HG03175 (cell line): ENCODE data around the gene HOXA4.

Experiments
- ATAC-seq: cut with Tn5 transposase; IDR thresholded peaks from one replicate; pipeline ENCODE4 v1.9.1; 2021; ENCODE audit warnings: mild to moderate bottlenecking, moderate library complexity; ENCODE audit not compliant: unreplicated experiment

HOXA4 gene

GRCh38 chr7:27106901-27107240 lies 23.7 kb downstream of the HOXA4 start:
- no peak for ATAC-seq

GRCh38 chr7:27106181-27106900 lies 24.2 kb downstream of the HOXA4 start:
- no peak for ATAC-seq

- no peak for ATAC-seq
Observed at GRCh38 chr7:27105301-27106031, 25.1 kb downstream of the HOXA4 start.

- ATAC-seq = no peak
Observed at GRCh38 chr7:27104341-27105058, 26.1 kb downstream of the HOXA4 start.

- ATAC-seq = no peak
Observed at GRCh38 chr7:27103489-27104226, 26.9 kb downstream of the HOXA4 start.

DNA sequence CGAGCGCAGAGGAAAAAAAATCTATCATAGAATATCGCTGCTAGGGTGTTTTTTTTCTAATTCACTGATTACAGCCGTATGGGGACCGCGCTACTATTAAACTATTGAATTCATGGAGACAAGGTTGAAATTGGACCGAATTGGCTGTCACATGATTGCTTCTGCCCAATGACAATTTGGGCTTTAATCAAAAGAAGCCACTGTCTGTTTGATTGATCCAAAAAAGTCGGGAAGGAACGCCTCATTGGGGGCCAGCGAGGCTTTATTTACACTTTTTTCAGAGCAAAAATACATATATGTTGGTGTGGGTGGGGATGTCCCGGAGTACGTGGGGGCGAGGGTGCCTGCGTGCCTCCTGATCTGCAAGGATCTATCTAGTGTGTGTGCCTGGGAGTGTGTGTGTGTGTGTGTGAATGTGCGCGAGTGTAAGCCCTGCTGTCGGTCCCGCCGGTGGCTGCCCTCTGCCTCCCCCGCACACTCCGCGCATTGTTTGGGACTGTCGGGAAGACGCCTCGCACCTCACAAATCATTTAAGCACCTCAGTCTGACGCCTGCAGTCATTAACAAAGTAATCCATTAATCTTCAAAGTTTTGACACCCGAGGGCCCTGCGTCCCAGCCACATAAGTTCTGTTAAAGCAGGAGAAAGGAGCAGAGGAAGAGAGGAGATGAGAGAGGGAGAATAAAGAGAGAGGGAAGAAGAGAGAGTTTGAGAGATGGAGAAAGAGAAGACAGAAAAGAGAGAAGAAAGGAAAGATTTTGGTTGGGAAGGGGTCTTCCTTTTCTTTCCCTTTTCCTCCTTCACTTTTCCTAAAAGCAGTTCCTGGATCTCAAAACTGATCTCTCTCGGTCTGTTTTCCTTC lies 27.7 kb downstream of the HOXA4 start, which contains the start of gene HOXA2:
TSS of gene HOXA2 (minus strand) at position 103 of the 862 bp plus-strand sequence. CDS start 183 bp downstream, outside the sequence.
- no peak for ATAC-seq

DNA sequence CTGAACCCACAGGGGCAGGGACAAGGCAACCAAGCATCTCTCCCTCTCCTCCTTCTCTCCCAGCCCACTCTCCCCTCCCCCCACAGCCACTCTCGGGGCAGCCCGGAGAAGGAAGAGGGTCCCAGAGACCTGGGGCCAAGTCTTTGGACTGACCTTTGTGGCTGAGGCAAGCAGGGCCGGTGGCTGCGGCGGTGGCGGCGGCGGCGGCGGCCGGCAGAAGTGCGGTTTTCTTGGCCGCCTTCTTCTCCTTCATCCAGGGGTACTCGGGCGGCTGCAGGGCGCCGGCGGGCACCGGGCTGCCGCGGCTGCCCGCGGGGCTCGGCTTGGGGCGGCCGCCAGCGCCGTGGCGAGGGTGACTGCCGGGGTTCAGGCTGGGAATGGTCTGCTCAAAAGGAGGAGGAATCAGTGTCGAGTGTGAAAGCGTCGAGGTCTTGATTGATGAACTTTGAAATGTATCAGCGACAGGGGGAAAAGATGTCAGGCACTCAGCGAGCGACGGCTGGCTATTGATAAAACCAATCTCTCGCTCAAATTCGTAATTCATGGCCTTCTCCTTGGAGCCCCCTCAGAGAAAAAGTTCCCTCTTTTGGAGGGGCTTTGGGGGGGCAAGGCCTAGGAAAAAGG lies 28.5 kb downstream of the HOXA4 start:
- ATAC-seq = no peak

GRCh38 chr7:27101171-27101956 lies 29.2 kb downstream of the HOXA4 start:
- ATAC-seq = no peak

GRCh38 chr7:27100694-27101170 lies 29.8 kb downstream of the HOXA4 start:
- no peak for ATAC-seq

- ATAC-seq = no peak
Observed at GRCh38 chr7:27099453-27100370, 30.8 kb downstream of the HOXA4 start.

DNA sequence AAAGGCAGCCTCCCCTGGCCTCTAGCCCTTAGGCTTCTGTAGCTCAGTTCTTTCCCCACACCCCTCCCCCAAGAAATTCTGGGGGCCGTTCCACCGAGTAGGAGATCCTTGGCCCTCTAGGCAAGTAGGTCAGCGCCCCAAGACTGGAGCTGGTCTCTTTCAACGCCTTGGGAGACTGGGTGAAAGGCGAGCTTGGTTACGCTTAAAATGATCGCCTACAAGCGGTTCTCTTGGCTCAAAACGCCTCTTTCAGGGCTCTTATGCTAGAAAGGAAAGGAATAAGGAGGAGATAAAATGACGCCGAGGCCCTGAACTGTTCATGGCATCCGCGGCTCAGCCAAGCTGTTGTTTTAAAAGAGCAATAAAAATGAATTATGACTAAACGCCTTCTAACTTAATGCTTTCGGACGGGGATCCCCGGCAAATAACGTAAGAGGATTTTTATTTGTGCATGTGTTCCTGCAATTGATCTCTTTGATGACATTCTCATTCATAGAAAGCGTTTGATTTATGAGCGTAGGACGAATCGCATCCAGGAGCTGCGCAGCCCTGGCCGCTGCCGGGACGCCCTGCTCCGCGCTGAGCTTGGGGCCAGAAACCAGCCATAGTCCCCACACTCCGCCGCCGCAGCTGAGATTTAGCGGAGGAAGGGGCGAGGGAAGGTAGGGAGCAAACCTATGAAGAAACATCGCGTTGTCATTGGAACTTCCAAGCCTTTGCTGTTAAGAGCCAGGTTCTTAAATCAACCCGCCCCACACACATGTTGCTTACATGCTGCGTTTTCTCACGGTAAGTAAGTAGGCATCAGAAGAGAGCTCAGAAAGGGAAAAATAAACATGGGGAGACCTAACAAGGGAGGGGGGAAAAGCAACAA lies 31.7 kb downstream of the HOXA4 start:
- ATAC-seq = no peak

DNA sequence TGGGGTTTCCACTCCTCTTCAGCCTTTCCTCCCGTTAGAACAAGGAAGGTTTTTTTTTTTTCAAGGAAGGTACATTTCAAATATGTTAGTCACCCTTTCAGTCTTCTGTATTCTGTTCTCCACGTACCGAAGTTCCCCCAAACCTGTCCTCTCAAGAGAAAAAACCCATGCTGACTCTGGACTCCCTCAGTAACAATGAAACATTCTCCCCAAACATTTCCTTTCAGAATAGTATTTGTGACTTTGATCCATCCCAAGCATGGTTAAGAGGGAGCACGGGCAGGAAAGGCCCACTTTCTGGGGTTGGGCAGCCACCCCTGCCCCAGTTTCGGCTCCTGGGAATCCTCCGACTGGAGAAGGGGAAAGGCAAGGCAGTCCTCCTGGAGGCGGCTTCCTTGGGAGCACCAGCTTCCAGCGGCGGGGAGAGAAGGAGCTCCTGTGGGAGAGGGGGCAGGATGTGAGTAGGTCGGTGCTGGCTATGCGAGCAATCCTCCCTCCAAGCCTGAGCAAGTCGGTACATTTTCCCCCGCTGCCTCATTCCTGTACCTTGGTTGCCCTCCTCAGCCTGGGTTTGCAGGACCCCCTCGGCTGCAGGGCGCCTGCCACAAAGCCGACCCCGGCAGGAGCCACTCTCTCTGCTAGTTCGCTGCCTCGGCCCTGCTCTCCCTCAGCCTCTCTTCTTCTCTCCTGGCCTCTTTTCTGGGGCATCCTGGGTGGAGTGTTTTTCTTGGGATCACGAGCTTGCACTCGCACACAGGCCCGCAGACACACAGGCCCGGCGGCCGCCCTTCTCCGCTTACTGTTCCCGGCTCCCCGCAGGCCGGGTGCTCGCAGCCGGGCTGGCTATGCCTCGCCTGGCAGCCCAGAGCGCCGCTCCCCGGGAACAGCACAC lies 32.6 kb downstream of the HOXA4 start:
- no peak for ATAC-seq

GRCh38 chr7:27096768-27097514 lies 33.6 kb downstream of the HOXA4 start:
- ATAC-seq = no peak

DNA sequence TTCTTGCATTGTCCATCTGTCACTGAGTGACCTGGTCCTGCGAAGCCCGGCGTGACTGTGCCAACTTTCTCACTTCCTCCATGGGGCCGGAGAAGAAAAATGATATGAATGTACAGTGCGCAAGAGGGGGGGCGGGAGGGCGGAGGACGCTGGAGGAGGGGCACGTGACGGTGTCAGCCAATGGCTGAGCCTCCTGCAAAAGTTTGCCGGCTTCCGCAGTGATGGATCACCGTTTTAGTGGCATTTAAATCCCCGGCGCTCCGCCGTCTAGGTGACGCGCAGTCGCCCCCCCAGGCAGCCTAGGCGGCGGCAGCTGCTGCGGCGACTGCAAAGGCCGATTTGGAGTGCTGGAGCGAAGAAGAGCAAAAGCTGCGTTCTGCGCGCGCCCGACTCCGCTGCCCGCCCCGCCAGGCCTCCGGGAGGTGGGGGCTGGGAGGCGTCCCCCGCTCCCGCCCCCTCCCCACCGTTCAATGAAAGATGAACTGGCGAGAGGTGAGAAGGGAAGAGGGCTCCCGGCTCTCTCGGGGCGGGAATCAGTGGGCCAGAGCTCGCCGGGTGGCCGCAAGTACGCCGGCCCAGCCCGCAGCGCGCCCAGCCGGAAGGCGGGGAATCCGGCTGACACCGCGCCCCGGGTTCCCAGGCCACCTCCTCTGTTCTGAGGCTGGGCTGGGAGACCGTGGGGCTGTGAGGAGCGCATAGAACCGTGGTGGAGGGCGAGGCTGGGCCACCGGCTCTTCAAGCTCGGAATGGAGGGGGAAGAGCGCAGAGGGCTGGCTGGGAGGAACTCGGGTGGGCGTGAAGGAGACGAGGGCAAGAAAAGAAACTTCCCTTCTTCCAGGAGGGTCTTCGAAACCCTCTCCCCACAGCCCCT lies 34.4 kb downstream of the HOXA4 start, which contains the start of gene HOXA1:
TSS of gene HOXA1 (minus strand) at position 104 of the 871 bp plus-strand sequence. CDS start at position 16, 88 bp downstream.
- peak; percentile 88 for ATAC-seq
